Liver (tissue), 9 donors: ENCODE data around the gene ST8SIA1. TPM values are rescaled to one million over a fixed set of nuclear protein-coding genes. Genes with fewer than 3 reads are reported as not detected.

Experiments used
- DNase-seq: peaks from one replicate; pipeline ENCODE4 v3.0.0-alpha.2; 2017; ENCODE audit warnings: low spot score
- H3K27ac ChIP-seq, 2 donors: one replicate each; pipeline ENCODE4 v1.7.0; 2013; ENCODE audit warnings: inconsistent platforms in 2 of 2, low read length in 2 of 2, control low read depth in 1 of 2, low read depth in 1 of 2, mild to moderate bottlenecking in 1 of 2
- H3K27me3 ChIP-seq, 4 donors: one replicate each; pipeline versions ENCODE4 v1.6.1 to v1.7.0; 2013; ENCODE audit warnings: low read length in 3 of 4, inconsistent platforms in 1 of 4, mild to moderate bottlenecking in 1 of 4, moderate library complexity in 1 of 4; ENCODE audit not compliant: control insufficient read depth in 4 of 4, insufficient read depth in 4 of 4
- H3K36me3 ChIP-seq, 4 donors: one replicate each; pipeline versions ENCODE4 v1.6.1 to v1.7.0; 2013; ENCODE audit warnings: low read length in 3 of 4, mild to moderate bottlenecking in 3 of 4, low read depth in 1 of 4, moderate library complexity in 1 of 4; ENCODE audit not compliant: control insufficient read depth in 4 of 4, insufficient read depth in 3 of 4
- H3K4me1 ChIP-seq, 4 donors: one replicate each; pipeline versions ENCODE4 v1.6.1 to v1.7.0; 2013; ENCODE audit warnings: low read length in 3 of 4, mild to moderate bottlenecking in 3 of 4, moderate library complexity in 1 of 4; ENCODE audit not compliant: control insufficient read depth in 4 of 4, insufficient read depth in 4 of 4
- H3K4me3 ChIP-seq, 3 donors: one replicate each; pipeline versions ENCODE4 v1.6.1 to v1.7.0; 2013; ENCODE audit warnings: low read length in 3 of 3, control low read depth in 1 of 3, low read depth in 1 of 3, mild to moderate bottlenecking in 1 of 3
- H3K9ac ChIP-seq, 2 donors: one replicate each; pipeline ENCODE4 v1.7.0; 2013; ENCODE audit warnings: low read length in 2 of 2, mild to moderate bottlenecking in 2 of 2, moderate library complexity in 2 of 2, control low read depth in 1 of 2, low read depth in 1 of 2
- H3K9me3 ChIP-seq, 4 donors: one replicate each; pipeline versions ENCODE4 v1.6.1 to v1.7.0; 2013; ENCODE audit warnings: low read length in 3 of 4; ENCODE audit not compliant: control insufficient read depth in 4 of 4
- ATF3 ChIP-seq: IDR thresholded peaks from 2 replicates; pipeline ENCODE4 v1.6.1; 2016; ENCODE audit warnings: antibody characterized with exemption
- CTCF ChIP-seq: fragments of 150-350 bp; IDR thresholded peaks from 2 replicates; pipeline ENCODE4 v1.5.1; 2017; ENCODE audit warnings: improper control_type of control experiment, low read depth, low read length; ENCODE audit not compliant: missing input control
- EGR1 ChIP-seq, 2 donors: IDR thresholded peaks; 2 replicates each; pipeline ENCODE4 v1.6.1; 2016 to 2018; ENCODE audit warnings: antibody characterized with exemption in 2 of 2, low read depth in 2 of 2
- FOXA1 ChIP-seq: IDR thresholded peaks from 2 replicates; pipeline ENCODE4 v1.6.1; 2016; ENCODE audit warnings: antibody characterized with exemption
- FOXA2 ChIP-seq: IDR thresholded peaks from 2 replicates; pipeline ENCODE4 v1.6.1; 2016; ENCODE audit warnings: antibody characterized with exemption
- GABPA ChIP-seq, 2 donors: IDR thresholded peaks in 1 of 2; conservative IDR thresholded peaks in 1 of 2; 2 replicates each; pipeline ENCODE4 v1.6.1; 2016; ENCODE audit warnings: antibody characterized with exemption in 2 of 2, mild to moderate bottlenecking in 1 of 2, moderate library complexity in 1 of 2
- HNF4A ChIP-seq, 2 donors: conservative IDR thresholded peaks; 2 replicates each; pipeline ENCODE4 v1.6.1; 2016; ENCODE audit warnings: antibody characterized with exemption in 2 of 2, mild to moderate bottlenecking in 2 of 2
- HNF4G ChIP-seq: IDR thresholded peaks from 2 replicates; pipeline ENCODE4 v1.6.1; 2016; ENCODE audit warnings: antibody characterized with exemption
- MAX ChIP-seq: IDR thresholded peaks from 2 replicates; pipeline ENCODE4 v1.6.1; 2016; ENCODE audit warnings: antibody characterized with exemption
- NR2F2 ChIP-seq: IDR thresholded peaks from 2 replicates; pipeline ENCODE4 v1.6.1; 2016; ENCODE audit warnings: antibody characterized with exemption
- RAD21 ChIP-seq, 2 donors: IDR thresholded peaks; 2 replicates each; pipeline ENCODE4 v1.6.1; 2016; ENCODE audit warnings: antibody characterized with exemption in 2 of 2, mild to moderate bottlenecking in 2 of 2
- REST ChIP-seq: IDR thresholded peaks from 2 replicates; pipeline ENCODE4 v1.6.1; 2016; ENCODE audit warnings: antibody characterized with exemption, mild to moderate bottlenecking
- RXRA ChIP-seq, 2 donors: IDR thresholded peaks; 2 replicates each; pipeline ENCODE4 v1.6.1; 2017 to 2018; ENCODE audit warnings: antibody characterized with exemption in 2 of 2, mild to moderate bottlenecking in 1 of 2
- SP1 ChIP-seq: IDR thresholded peaks from 2 replicates; pipeline ENCODE4 v1.6.1; 2018; ENCODE audit warnings: antibody characterized with exemption, mild to moderate bottlenecking
- TAF1 ChIP-seq: conservative IDR thresholded peaks from 2 replicates; pipeline ENCODE4 v1.6.1; 2016; ENCODE audit warnings: antibody characterized with exemption, mild to moderate bottlenecking
- YY1 ChIP-seq: IDR thresholded peaks from 2 replicates; pipeline ENCODE4 v1.6.1; 2016; ENCODE audit warnings: antibody characterized with exemption, mild to moderate bottlenecking
- ZBTB33 ChIP-seq: IDR thresholded peaks from 2 replicates; pipeline ENCODE4 v1.6.1; 2016; ENCODE audit warnings: antibody characterized with exemption
- WGBS: extraction: QIAGEN DNeasy Blood & Tissue Kit; methylation state at CpG from one replicate; pipeline ENCODE4 v1.1.7; 2013; 5-methylcytosine and 5-hydroxymethylcytosine counted together
- polyA plus RNA-seq, 2 donors: library from polyadenylated mRNA; stranded (reverse) in 1 of 2; unstranded in 1 of 2; fragments of 200-250 nt in 1 of 2; fragments of >200 nt in 1 of 2; fragmentation: Nextera tagmentation in 1 of 2; extraction: Ambion mirVana in 1 of 2; gene quantifications; one replicate each; pipeline versions ENCODE4 v1.2.1 to v1.2.3, GENCODE V29; 2013 to 2015
- total RNA-seq, 2 donors: library from RNA; depleted of rRNA; stranded (reverse); fragments of >200 nt; gene quantifications; one replicate each; pipeline ENCODE4 v1.2.3, GENCODE V29; 2014
- donor health status: healthy.
- donor health status: healthy.
- donor health status: healthy.
- donor health status: healthy.
- donor health status: healthy.

ST8SIA1 gene
- total and polyA plus RNA-seq, 4 donors = 0.02 to 1.0 (median 0.17) TPM; not detected in 1

- no peak overlapping the region for H3K27ac ChIP-seq
- H3K4me1 ChIP-seq = peaks cover 4 to 13% (median 10%) of the 10 kb centered on the region in 4 donors
- no peak for DNase-seq
- H3K27me3 ChIP-seq = peaks cover 0 to 2% (median 0%) of the 10 kb centered on the region in 4 donors
- 88% methylated on average over 2 of the region's 2 CpGs for WGBS
- no peak overlapping the region for H3K4me3 ChIP-seq
- no peak overlapping the region for H3K9ac ChIP-seq
- TF ChIP-seq HNF4A (conservative IDR thresholded peaks at IDR 0.05) (no peak), EGR1 (IDR thresholded peaks at IDR 0.05; ENCODE audit: low read depth in 2 of 2) (no peak), NR2F2 (no peak), ZBTB33 (no peak), SP1 (no peak), REST (no peak), ATF3 (no peak), YY1 (no peak), HNF4G (no peak), MAX (no peak), RXRA (IDR thresholded peaks at IDR 0.05) (no peak), RAD21 (IDR thresholded peaks at IDR 0.05) (no peak), TAF1 (no peak)
- H3K36me3 ChIP-seq = no peaks in the 10 kb centered on the region
- no peaks in the 10 kb centered on the region for H3K9me3 ChIP-seq
Observed at GRCh38 chr12:22228022-22228875, 106.3 kb downstream of the ST8SIA1 start.

- H3K4me3 ChIP-seq = no peak overlapping the region
- no peaks in the 10 kb centered on the region for H3K4me1 ChIP-seq
- no peak overlapping the region for H3K9ac ChIP-seq
- H3K9me3 ChIP-seq = no peaks in the 10 kb centered on the region
- no peaks in the 10 kb centered on the region for H3K36me3 ChIP-seq
- WGBS = 75% methylated on average over 4 of the region's 4 CpGs
- no peak for DNase-seq
- peaks cover 0 to 2% (median 0%) of the 10 kb centered on the region in 4 donors for H3K27me3 ChIP-seq
- H3K27ac ChIP-seq = no peak overlapping the region
- TF ChIP-seq FOXA2 (no peak), REST (no peak), HNF4G (no peak), ATF3 (no peak), RXRA (IDR thresholded peaks at IDR 0.05) (no peak), GABPA (IDR thresholded peaks at IDR 0.05 in 1 of 2, conservative IDR thresholded peaks at IDR 0.05 in 1 of 2) (no peak), SP1 (no peak), CTCF (no peak), NR2F2 (no peak), FOXA1 (no peak), RAD21 (IDR thresholded peaks at IDR 0.05) (no peak), TAF1 (no peak), EGR1 (IDR thresholded peaks at IDR 0.05; ENCODE audit: low read depth in 2 of 2) (no peak), MAX (no peak), HNF4A (conservative IDR thresholded peaks at IDR 0.05) (no peak)
Observed at GRCh38 chr12:22223356-22223755, 111.2 kb downstream of the ST8SIA1 start.
